ENCODE measurements around the gene CLUH. TPM values are rescaled to one million over a fixed set of nuclear protein-coding genes. Genes with fewer than 3 reads are reported as not detected.

CLUH gene
- total RNA-seq, 2 donors from 2014 or later = 36.3 to 65.4 TPM

DNA sequence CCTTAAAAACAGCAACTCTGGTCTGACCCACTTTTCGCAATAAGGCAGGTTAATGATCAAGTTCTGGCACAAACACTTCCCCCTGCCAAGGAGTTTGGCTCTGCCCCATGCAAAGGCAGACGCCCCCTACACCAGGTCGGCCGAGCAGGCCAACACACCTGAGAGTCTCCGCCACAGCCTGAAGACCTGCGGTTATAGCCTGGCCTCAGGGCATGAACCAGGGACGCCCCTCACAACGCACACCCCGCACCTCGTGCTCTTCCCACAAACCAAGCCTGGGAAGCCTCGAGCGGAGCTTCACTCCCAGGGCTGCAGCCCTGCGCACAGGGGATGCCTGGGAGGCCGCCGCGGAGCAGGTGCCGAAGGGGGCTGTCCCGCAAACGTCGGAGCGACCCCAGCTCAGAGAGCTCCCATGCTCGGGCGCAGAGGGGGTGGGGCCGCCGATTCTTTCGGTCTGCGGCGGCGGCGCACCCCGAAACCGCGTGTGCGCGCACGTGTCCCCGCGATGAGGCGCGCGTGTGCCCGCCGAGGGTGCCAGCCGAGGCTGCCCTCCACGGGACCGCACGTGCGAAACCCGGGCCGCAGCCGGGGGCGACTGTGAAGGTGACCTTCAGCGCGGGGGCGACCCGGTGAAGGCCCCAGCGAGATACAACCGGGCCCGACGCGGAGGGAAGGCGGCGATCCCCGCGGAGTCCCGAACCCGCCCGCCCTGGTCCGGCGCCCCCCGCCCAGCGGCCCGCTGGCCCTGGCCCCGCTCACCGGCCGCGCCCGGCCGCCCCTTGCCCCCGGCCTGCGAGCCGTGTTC, 559 bp downstream of the CLUH start:
- DNase-seq (ENCODE audit: low spot score) (no peak), ATAC-seq (ENCODE audit: insufficient number of reproducible peaks, low FRiP score, low read depth) (no peak)
- Histone ChIP-seq H3K4me1 (ENCODE audit: control insufficient read depth in 1 of 2, low read depth in 2 of 2) (peaks cover 40 to 47% of the 10 kb centered on the region in 2 donors), H3K27ac (peak overlapping the region in 1 of 2 donors; percentile 14), H3K36me3 (no peaks in the 10 kb centered on the region), H3K9me3 (no peaks in the 10 kb centered on the region), H3K4me3 (peak overlapping the region; percentile 70), H3K27me3 (replicated peaks; ENCODE audit: insufficient read depth) (no peaks in the 10 kb centered on the region)
- TF ChIP-seq, protein P1, sequence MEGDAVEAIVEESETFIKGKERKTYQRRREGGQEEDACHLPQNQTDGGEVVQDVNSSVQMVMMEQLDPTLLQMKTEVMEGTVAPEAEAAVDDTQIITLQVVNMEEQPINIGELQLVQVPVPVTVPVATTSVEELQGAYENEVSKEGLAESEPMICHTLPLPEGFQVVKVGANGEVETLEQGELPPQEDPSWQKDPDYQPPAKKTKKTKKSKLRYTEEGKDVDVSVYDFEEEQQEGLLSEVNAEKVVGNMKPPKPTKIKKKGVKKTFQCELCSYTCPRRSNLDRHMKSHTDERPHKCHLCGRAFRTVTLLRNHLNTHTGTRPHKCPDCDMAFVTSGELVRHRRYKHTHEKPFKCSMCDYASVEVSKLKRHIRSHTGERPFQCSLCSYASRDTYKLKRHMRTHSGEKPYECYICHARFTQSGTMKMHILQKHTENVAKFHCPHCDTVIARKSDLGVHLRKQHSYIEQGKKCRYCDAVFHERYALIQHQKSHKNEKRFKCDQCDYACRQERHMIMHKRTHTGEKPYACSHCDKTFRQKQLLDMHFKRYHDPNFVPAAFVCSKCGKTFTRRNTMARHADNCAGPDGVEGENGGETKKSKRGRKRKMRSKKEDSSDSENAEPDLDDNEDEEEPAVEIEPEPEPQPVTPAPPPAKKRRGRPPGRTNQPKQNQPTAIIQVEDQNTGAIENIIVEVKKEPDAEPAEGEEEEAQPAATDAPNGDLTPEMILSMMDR (IDR thresholded peaks at IDR 0.05) = no peak

DNA sequence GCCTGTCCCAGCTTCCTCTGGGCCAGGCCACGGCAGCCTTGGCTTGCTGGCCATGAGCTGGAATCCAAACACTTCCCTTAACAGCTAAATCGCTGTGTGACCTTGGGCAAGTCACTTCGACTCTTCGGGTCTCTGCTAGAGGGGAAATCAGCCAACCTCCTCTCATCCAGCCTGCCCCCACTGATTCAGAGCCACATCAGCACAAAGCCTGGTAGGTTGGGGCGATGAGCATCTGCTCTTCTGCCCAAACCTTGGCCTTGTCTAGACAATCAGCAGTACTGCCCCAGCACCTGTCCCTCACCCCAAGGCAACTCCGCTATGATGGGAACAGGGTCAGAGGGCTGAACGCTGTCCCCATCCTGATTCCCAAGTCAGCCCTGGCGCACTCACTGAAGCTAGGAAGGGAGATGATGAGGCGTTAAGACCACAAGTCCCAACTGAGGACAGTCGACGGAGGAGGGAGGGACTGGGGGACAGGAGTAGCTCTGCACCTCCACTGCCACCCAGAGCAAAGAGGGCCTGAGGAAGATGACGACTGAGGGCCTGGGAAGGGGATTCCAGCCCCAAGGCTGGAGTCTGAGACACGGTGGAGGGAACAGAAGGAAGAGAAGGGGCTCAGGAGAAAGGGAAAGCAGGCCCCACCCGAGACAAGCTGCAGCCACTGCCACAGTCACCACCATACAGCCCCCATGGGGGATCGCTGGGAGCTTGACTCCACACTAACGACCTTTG, 1.3 kb downstream of the CLUH start:
- H3K27me3 ChIP-seq (replicated peaks; ENCODE audit: insufficient read depth) = no peaks in the 10 kb centered on the region
- H3K27ac ChIP-seq = peak overlapping the region in 1 of 2 donors; percentile 52
- TF ChIP-seq, protein P1 (IDR thresholded peaks at IDR 0.05) = no peak
- H3K4me1 ChIP-seq (ENCODE audit: control insufficient read depth in 1 of 2, low read depth in 2 of 2) = peaks cover 40 to 47% of the 10 kb centered on the region in 2 donors
- no peaks in the 10 kb centered on the region for H3K36me3 ChIP-seq
- H3K4me3 ChIP-seq = peak overlapping the region; percentile 70
- H3K9me3 ChIP-seq = no peaks in the 10 kb centered on the region
- ATAC-seq (ENCODE audit: insufficient number of reproducible peaks, low FRiP score, low read depth) (no peak), DNase-seq (ENCODE audit: low spot score) (no peak)

DNA sequence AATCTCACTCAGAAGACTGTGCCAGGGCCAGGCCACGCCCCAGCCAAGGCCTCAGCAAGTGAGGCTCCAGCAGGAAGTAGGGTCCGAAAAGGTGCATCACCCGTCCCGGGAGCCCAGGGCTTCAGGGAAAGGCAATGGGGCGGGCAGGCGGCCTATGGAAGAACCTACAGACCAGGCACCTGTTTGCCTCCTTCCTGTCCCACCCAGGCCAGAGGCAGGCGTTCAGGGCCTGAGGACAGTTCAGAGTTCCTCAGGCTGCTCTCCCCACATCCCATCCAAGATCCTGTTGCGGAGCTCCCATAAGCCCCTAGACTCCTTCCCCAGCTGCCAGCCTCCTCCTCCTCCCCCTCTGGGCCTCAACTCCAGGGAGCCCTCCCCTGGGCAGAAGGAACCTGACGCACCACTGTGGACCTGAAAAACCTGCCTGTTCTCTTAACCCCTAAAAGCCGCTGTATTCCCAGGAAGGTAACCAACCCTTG, 2.3 kb downstream of the CLUH start:
- ATAC-seq (ENCODE audit: insufficient number of reproducible peaks, low FRiP score, low read depth) (no peak), DNase-seq (ENCODE audit: low spot score) (no peak)
- TF ChIP-seq, protein P1 (IDR thresholded peaks at IDR 0.05) = no peak
- Histone ChIP-seq H3K4me3 (peak overlapping the region; percentile 52), H3K27me3 (replicated peaks; ENCODE audit: insufficient read depth) (no peaks in the 10 kb centered on the region), H3K9me3 (no peaks in the 10 kb centered on the region), H3K36me3 (no peaks in the 10 kb centered on the region), H3K4me1 (ENCODE audit: control insufficient read depth in 1 of 2, low read depth in 2 of 2) (peaks cover 40 to 47% of the 10 kb centered on the region in 2 donors), H3K27ac (peak overlapping the region; percentile 52 to 63)

DNA sequence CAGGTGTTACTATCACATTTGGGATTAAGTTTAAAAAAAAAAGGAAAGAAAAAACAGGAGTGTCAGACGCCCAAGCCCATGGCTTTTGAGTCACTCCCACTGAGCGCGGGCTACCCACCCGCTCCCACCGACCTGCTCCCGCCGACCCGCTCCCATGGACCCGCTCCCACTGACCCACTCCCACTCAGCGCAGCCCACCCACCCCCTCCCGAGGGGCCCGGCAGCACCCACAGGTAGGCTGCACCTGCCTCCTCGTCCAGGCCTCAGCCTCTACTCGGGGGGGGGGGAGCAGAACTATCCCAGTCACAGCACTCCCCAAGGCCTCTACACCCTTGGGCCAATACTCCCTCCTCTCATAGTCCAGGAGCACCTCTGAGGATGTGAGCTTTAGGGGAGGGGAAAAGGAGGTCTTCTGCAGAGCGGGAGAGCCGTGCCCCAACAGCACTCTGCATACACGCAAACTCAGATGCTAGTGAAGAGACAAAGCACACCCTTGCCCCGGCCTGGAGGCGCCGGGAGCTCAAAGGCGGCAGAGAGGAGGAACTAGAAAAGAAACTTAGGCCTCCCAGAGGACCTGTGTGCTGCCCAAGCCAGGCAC, 2.9 kb downstream of the CLUH start:
- Histone ChIP-seq H3K27me3 (replicated peaks; ENCODE audit: insufficient read depth) (no peaks in the 10 kb centered on the region), H3K36me3 (no peaks in the 10 kb centered on the region), H3K4me3 (peak overlapping the region; percentile 52), H3K9me3 (no peaks in the 10 kb centered on the region), H3K4me1 (ENCODE audit: control insufficient read depth in 1 of 2, low read depth in 2 of 2) (peaks cover 40 to 47% of the 10 kb centered on the region in 2 donors), H3K27ac (peak overlapping the region; percentile 52 to 63)
- ATAC-seq (ENCODE audit: insufficient number of reproducible peaks, low FRiP score, low read depth) (no peak), DNase-seq (ENCODE audit: low spot score) (no peak)
- TF ChIP-seq, protein P1 (IDR thresholded peaks at IDR 0.05) = no peak

Data from thoracic aorta (tissue), 2 donors.